WTC11 (cell line): ENCODE results near the gene MYL9. TPM values are rescaled to one million over a fixed set of nuclear protein-coding genes. Genes with fewer than 3 reads are reported as not detected.

ENCODE experiments used
- ATAC-seq: fragments of 200-7000 bp; cut with Tn5 transposase; 2 replicates; pipeline ENCODE4 v1.10.0; 2021; ENCODE audit warnings: mild to moderate bottlenecking, moderate library complexity
- CTCF ChIA-PET: fragments of 300-600 bp; sonication (Branson Sonifier 250); formaldehyde crosslinking; loops from one replicate; lab custom pipeline; 2021; ENCODE audit warnings: antibody characterized with exemption; lab: Charles Lee
- POLR2A ChIA-PET: fragments of 350-600 bp; sonication (Branson Sonifier 250); formaldehyde crosslinking; loops from one replicate; lab custom pipeline; 2021; ENCODE audit warnings: antibody characterized with exemption; lab: Charles Lee
- DNase-seq: peaks from one replicate; pipeline ENCODE4 v3.0.0; 2021; ENCODE audit warnings: low spot score
- H3K27ac Mint-ChIP-seq: 2 replicates; pipeline ENCODE4 v1.8.0; 2021; ENCODE audit warnings: mixed read lengths
- H3K27me3 Mint-ChIP-seq: 2 replicates; pipeline ENCODE4 v1.8.0; 2021; ENCODE audit warnings: low read depth, mild to moderate bottlenecking, moderate library complexity, mixed read lengths
- H3K36me3 Mint-ChIP-seq: 2 replicates; pipeline ENCODE4 v1.8.0; 2021; ENCODE audit warnings: mixed read lengths
- H3K4me1 Mint-ChIP-seq: 2 replicates; pipeline ENCODE4 v1.8.0; 2022; ENCODE audit warnings: mixed read lengths
- H3K4me3 Mint-ChIP-seq: 2 replicates; pipeline ENCODE4 v1.8.0; 2021; ENCODE audit warnings: mild to moderate bottlenecking, moderate library complexity, mixed read lengths
- H3K9me3 Mint-ChIP-seq: 2 replicates; pipeline ENCODE4 v1.8.0; 2021; ENCODE audit warnings: mixed read lengths
- CREB1 ChIP-seq: sonication (generic); formaldehyde crosslinking; IDR thresholded peaks from 2 replicates; pipeline ENCODE4 v1.8.0; 2023; ENCODE audit warnings: mild to moderate bottlenecking, missing genetic modification reagents
- CREM ChIP-seq: sonication (generic); formaldehyde crosslinking; IDR thresholded peaks from 2 replicates; pipeline ENCODE4 v1.8.1; 2022; ENCODE audit warnings: mild to moderate bottlenecking, missing genetic modification reagents, moderate library complexity
- ELF4 ChIP-seq: sonication (generic); formaldehyde crosslinking; IDR thresholded peaks from 2 replicates; pipeline ENCODE4 v1.8.1; 2022; ENCODE audit warnings: low read depth, mild to moderate bottlenecking, moderate library complexity, missing genetic modification reagents
- EMX1 ChIP-seq: fragments of 250-450 bp; sonication (Bioruptor Pico); IDR thresholded peaks from 2 replicates; pipeline ENCODE4 v1.8.0; 2021; ENCODE audit warnings: mild to moderate bottlenecking
- ETV6 ChIP-seq: sonication (generic); formaldehyde crosslinking; IDR thresholded peaks from 2 replicates; pipeline ENCODE4 v1.8.1; 2022; ENCODE audit warnings: mild to moderate bottlenecking, missing genetic modification reagents
- JUN ChIP-seq: sonication (generic); formaldehyde crosslinking; IDR thresholded peaks from 2 replicates; pipeline ENCODE4 v1.8.0; 2023; ENCODE audit warnings: mild to moderate bottlenecking, missing genetic modification reagents
- MXD4 ChIP-seq: fragments of 250-450 bp; sonication (Bioruptor Pico); IDR thresholded peaks from 2 replicates; pipeline ENCODE4 v1.8.0; 2021; ENCODE audit warnings: mild to moderate bottlenecking, moderate library complexity, borderline replicate concordance
- NFATC4 ChIP-seq: fragments of 250-450 bp; sonication (Bioruptor Pico); IDR thresholded peaks from 2 replicates; pipeline ENCODE4 v1.9.0; 2021; ENCODE audit warnings: mild to moderate bottlenecking
- NR2C2 ChIP-seq: sonication (generic); formaldehyde crosslinking; IDR thresholded peaks from 2 replicates; pipeline ENCODE4 v1.8.0; 2022; ENCODE audit warnings: mild to moderate bottlenecking, missing genetic modification reagents
- NR3C1 ChIP-seq: sonication (generic); formaldehyde crosslinking; conservative IDR thresholded peaks from 2 replicates; pipeline ENCODE4 v1.8.1; 2023; ENCODE audit warnings: low read depth, mild to moderate bottlenecking, missing genetic modification reagents
- TCF7 ChIP-seq: sonication (generic); formaldehyde crosslinking; IDR thresholded peaks from 2 replicates; pipeline ENCODE4 v1.8.0; 2022; ENCODE audit warnings: mild to moderate bottlenecking, low read depth, missing genetic modification reagents, moderate library complexity
- TEAD4 ChIP-seq: sonication (generic); formaldehyde crosslinking; IDR thresholded peaks from 2 replicates; pipeline ENCODE4 v1.8.0; 2022; ENCODE audit warnings: mild to moderate bottlenecking, missing genetic modification reagents
- ZNF138 ChIP-seq: sonication (generic); formaldehyde crosslinking; conservative IDR thresholded peaks from 2 replicates; pipeline ENCODE4 v1.8.1; 2022; ENCODE audit warnings: mild to moderate bottlenecking, moderate library complexity, missing genetic modification reagents
- total RNA-seq: library from RNA; stranded (reverse); gene quantifications from 3 replicates; pipeline ENCODE4 v1.2.3, GENCODE V29; 2021
- TF ChIP-seq, protein P1 (sequence below): sonication (generic); formaldehyde crosslinking; IDR thresholded peaks from 2 replicates; pipeline ENCODE4 v1.8.1; 2022; ENCODE audit warnings: mild to moderate bottlenecking, moderate library complexity, missing genetic modification reagents
- TF ChIP-seq, protein P2 (sequence below): sonication (generic); formaldehyde crosslinking; IDR thresholded peaks from 2 replicates; pipeline ENCODE4 v1.8.0; 2022; ENCODE audit warnings: mild to moderate bottlenecking, missing genetic modification reagents
- TF ChIP-seq, protein P3 (sequence below): sonication (generic); formaldehyde crosslinking; IDR thresholded peaks from 2 replicates; pipeline ENCODE4 v1.8.1; 2023; ENCODE audit warnings: mild to moderate bottlenecking, missing genetic modification reagents, moderate library complexity
- TF ChIP-seq, protein P4 (sequence below): sonication (generic); formaldehyde crosslinking; IDR thresholded peaks from 2 replicates; pipeline ENCODE4 v1.8.0; 2022; ENCODE audit warnings: mild to moderate bottlenecking, missing genetic modification reagents
- TF ChIP-seq, protein P5 (sequence below): sonication (generic); formaldehyde crosslinking; IDR thresholded peaks from 2 replicates; pipeline ENCODE4 v1.8.1; 2022; ENCODE audit warnings: low read depth, missing genetic modification reagents, borderline replicate concordance
- TF ChIP-seq, protein P6 (sequence below): fragments of 250-450 bp; sonication (Bioruptor Pico); IDR thresholded peaks from 2 replicates; pipeline ENCODE4 v2.1.2; 2022; ENCODE audit warnings: mild to moderate bottlenecking, moderate library complexity
- TF ChIP-seq, protein P7 (sequence below): sonication (generic); formaldehyde crosslinking; IDR thresholded peaks from 2 replicates; pipeline ENCODE4 v1.8.1; 2023; ENCODE audit warnings: mild to moderate bottlenecking, missing genetic modification reagents
- TF ChIP-seq, protein P8 (sequence below): fragments of 250-450 bp; sonication (Bioruptor Pico); IDR thresholded peaks from 2 replicates; pipeline ENCODE4 v1.8.0; 2021; ENCODE audit warnings: mild to moderate bottlenecking

MYL9 gene
- total RNA-seq, 1 experiment from 2014 or later = 54.7 TPM

DNA sequence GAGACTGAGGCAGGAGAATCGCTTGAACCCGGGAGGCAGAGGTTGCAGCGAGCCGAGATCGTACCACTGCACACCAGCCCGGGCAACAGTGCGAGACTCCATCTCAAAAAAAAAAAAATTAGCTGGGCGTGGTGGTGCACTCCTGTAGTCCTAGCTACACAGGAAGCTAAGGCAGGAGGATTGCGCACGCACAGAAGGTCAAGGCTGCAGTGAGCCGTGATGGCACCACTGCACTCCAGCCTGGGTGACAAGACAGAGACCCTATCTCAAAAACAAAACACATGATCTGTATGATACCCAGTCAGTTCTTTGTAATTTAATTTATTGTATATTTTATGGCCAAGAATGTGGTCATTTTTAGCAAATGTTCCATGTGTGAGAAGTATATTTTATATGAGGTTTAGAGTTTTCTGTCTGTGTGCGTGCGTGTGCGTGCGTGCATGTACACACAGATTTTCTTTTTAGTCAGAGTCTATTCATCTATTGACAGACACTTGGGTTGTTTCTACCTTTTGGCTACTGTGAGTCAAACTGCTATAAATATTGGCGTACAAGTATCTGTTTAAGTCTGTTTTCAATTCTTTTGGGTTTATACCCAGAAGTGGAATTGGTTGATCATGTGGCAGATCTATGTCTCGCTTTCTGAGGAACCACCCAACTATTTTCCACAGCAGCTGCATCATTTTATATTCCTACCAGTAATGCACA lies 22.2 kb upstream of the MYL9 start:
- ChIA-PET CTCF (interaction anchor here (0.8 to 1.0 kb wide), 2 partner anchors 13 to 29 kb away, joined by 3 read pairs; no protein-coding TSS in a partner anchor), POLR2A (no interaction called here)
- TF ChIP-seq ZNF138 (CRISPR knock-in tag) = no peak
- TF ChIP-seq MXD4 (CRISPR knock-in tag) = no peak
- TF ChIP-seq TCF7 (CRISPR knock-in tag) = no peak
- TF ChIP-seq, protein P1, sequence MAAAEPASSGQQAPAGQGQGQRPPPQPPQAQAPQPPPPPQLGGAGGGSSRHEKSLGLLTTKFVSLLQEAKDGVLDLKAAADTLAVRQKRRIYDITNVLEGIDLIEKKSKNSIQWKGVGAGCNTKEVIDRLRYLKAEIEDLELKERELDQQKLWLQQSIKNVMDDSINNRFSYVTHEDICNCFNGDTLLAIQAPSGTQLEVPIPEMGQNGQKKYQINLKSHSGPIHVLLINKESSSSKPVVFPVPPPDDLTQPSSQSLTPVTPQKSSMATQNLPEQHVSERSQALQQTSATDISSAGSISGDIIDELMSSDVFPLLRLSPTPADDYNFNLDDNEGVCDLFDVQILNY = no peak
- TF ChIP-seq NR3C1 (CRISPR knock-in tag) = no peak
- TF ChIP-seq, protein P2, sequence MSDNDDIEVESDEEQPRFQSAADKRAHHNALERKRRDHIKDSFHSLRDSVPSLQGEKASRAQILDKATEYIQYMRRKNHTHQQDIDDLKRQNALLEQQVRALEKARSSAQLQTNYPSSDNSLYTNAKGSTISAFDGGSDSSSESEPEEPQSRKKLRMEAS (CRISPR knock-in tag) = no peak
- no peak for TF ChIP-seq ETV6 (CRISPR knock-in tag)
- TF ChIP-seq, protein P3, sequence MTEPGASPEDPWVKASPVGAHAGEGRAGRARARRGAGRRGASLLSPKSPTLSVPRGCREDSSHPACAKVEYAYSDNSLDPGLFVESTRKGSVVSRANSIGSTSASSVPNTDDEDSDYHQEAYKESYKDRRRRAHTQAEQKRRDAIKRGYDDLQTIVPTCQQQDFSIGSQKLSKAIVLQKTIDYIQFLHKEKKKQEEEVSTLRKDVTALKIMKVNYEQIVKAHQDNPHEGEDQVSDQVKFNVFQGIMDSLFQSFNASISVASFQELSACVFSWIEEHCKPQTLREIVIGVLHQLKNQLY = no peak
- TF ChIP-seq, protein P4, sequence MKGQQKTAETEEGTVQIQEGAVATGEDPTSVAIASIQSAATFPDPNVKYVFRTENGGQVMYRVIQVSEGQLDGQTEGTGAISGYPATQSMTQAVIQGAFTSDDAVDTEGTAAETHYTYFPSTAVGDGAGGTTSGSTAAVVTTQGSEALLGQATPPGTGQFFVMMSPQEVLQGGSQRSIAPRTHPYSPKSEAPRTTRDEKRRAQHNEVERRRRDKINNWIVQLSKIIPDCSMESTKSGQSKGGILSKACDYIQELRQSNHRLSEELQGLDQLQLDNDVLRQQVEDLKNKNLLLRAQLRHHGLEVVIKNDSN (CRISPR knock-in tag) = no peak
- TF ChIP-seq, protein P5, sequence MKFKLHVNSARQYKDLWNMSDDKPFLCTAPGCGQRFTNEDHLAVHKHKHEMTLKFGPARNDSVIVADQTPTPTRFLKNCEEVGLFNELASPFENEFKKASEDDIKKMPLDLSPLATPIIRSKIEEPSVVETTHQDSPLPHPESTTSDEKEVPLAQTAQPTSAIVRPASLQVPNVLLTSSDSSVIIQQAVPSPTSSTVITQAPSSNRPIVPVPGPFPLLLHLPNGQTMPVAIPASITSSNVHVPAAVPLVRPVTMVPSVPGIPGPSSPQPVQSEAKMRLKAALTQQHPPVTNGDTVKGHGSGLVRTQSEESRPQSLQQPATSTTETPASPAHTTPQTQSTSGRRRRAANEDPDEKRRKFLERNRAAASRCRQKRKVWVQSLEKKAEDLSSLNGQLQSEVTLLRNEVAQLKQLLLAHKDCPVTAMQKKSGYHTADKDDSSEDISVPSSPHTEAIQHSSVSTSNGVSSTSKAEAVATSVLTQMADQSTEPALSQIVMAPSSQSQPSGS (CRISPR knock-in tag) = no peak
- TF ChIP-seq EMX1 (CRISPR knock-in tag) = no peak
- TF ChIP-seq CREB1 = no peak

DNA sequence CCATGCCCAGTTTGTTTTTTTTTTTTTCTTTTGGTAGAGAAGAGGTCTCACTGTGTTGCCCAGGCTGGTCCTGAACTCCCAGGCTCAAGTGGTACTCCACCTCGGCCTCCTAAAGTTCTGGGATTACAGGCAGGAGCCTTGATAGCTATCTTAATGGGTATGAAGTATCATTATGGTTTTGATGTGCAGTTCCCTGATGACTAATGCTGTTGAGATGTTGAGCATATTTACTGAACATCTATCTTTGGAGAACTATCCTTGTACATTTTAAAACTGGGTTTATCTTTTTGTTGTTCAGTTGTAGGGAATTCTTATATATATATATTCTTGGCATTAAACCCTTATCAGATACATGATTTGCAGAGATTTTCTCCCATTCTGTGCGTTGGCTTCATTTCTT lies 21.4 kb upstream of the MYL9 start:
- DNase-seq (no peak), ATAC-seq (no peak)
- CTCF ChIA-PET = interaction anchor here (1.0 kb wide), 1 partner anchor 29 kb away, joined by 3 read pairs; no protein-coding TSS in a partner anchor
- Mint-ChIP-seq H3K36me3 (peaks cover 11% of the 10 kb centered on the region), H3K27me3 (no peaks in the 10 kb centered on the region), H3K4me1 (no peaks in the 10 kb centered on the region), H3K9me3 (no peaks in the 10 kb centered on the region), H3K4me3 (no peak overlapping the region), H3K27ac (no peak overlapping the region)
- TF ChIP-seq NR2C2 (CRISPR knock-in tag) = no peak
- no peak for TF ChIP-seq TCF7 (CRISPR knock-in tag)
- no peak for TF ChIP-seq ELF4 (CRISPR knock-in tag)
- TF ChIP-seq, protein P6, sequence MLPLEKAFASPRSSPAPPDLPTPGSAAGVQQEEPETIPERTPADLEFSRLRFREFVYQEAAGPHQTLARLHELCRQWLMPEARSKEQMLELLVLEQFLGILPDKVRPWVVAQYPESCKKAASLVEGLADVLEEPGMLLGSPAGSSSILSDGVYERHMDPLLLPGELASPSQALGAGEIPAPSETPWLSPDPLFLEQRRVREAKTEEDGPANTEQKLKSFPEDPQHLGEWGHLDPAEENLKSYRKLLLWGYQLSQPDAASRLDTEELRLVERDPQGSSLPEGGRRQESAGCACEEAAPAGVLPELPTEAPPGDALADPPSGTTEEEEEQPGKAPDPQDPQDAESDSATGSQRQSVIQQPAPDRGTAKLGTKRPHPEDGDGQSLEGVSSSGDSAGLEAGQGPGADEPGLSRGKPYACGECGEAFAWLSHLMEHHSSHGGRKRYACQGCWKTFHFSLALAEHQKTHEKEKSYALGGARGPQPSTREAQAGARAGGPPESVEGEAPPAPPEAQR (CRISPR knock-in tag) = no peak
- no peak for TF ChIP-seq JUN (CRISPR knock-in tag)
- no peak for TF ChIP-seq CREM (CRISPR knock-in tag)
- TF ChIP-seq, protein P7, sequence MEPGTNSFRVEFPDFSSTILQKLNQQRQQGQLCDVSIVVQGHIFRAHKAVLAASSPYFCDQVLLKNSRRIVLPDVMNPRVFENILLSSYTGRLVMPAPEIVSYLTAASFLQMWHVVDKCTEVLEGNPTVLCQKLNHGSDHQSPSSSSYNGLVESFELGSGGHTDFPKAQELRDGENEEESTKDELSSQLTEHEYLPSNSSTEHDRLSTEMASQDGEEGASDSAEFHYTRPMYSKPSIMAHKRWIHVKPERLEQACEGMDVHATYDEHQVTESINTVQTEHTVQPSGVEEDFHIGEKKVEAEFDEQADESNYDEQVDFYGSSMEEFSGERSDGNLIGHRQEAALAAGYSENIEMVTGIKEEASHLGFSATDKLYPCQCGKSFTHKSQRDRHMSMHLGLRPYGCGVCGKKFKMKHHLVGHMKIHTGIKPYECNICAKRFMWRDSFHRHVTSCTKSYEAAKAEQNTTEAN (CRISPR knock-in tag) = no peak
- TF ChIP-seq TEAD4 (CRISPR knock-in tag) = no peak
- no peak for TF ChIP-seq NFATC4 (CRISPR knock-in tag)
- TF ChIP-seq, protein P8, sequence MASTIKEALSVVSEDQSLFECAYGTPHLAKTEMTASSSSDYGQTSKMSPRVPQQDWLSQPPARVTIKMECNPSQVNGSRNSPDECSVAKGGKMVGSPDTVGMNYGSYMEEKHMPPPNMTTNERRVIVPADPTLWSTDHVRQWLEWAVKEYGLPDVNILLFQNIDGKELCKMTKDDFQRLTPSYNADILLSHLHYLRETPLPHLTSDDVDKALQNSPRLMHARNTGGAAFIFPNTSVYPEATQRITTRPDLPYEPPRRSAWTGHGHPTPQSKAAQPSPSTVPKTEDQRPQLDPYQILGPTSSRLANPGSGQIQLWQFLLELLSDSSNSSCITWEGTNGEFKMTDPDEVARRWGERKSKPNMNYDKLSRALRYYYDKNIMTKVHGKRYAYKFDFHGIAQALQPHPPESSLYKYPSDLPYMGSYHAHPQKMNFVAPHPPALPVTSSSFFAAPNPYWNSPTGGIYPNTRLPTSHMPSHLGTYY = no peak
- POLR2A ChIA-PET = no interaction called here

More for the DNA sequence above, 22.2 kb upstream of the MYL9 start:
- no peaks in the 10 kb centered on the region for H3K4me1 Mint-ChIP-seq
- no peaks in the 10 kb centered on the region for H3K9me3 Mint-ChIP-seq
- DNase-seq (no peak), ATAC-seq (no peak)
- no peaks in the 10 kb centered on the region for H3K27me3 Mint-ChIP-seq
- no peak overlapping the region; the same call in 1 of the 2 replicates for H3K27ac Mint-ChIP-seq
- no peak overlapping the region for H3K4me3 Mint-ChIP-seq
- peaks cover 12% of the 10 kb centered on the region for H3K36me3 Mint-ChIP-seq
